B cell (primary cell): ENCODE measurements around the gene CDKN2B.

Experiments used
- CTCF ChIP-seq: fragments of 200-600 bp; IDR thresholded peaks from one replicate; pipeline ENCODE4 v1.8.0; 2022; ENCODE audit warnings: antibody characterized with exemption, mild to moderate bottlenecking
- EZH2 ChIP-seq: IDR thresholded peaks from 2 replicates; pipeline ENCODE4 v1.6.1; 2012; ENCODE audit warnings: borderline replicate concordance, low read depth, mild to moderate bottlenecking, moderate library complexity, low read length; ENCODE audit not compliant: insufficient read depth, poor library complexity, severe bottlenecking

- no peak for TF ChIP-seq CTCF
- TF ChIP-seq EZH2, result no peak
Observed at GRCh38 chr9:21982861-21983560, 26.1 kb downstream of the CDKN2B start.
